Umbilical cord (tissue), 2 donors: ENCODE measurements around the gene CNPY2. TPM values are rescaled to one million over a fixed set of nuclear protein-coding genes. Genes with fewer than 3 reads are reported as not detected.
"Not testable (repeated sequence)": the region's sequence is repeated elsewhere in the genome, so short reads cannot be mapped to it uniquely, and the experiment has no call there.

Source experiments
- DNase-seq: peaks from one replicate; pipeline ENCODE4 v3.0.0-alpha.2; 2015; ENCODE audit warnings: low spot score
- total RNA-seq: library from RNA; depleted of rRNA; stranded (reverse); fragments of >200 nt; gene quantifications from one replicate; pipeline ENCODE4 v1.2.3, GENCODE V29; 2014; ENCODE audit warnings: low replicate concordance; ENCODE audit not compliant: insufficient read depth

The CNPY2 gene
- total RNA-seq = 68.4 TPM

DNA sequence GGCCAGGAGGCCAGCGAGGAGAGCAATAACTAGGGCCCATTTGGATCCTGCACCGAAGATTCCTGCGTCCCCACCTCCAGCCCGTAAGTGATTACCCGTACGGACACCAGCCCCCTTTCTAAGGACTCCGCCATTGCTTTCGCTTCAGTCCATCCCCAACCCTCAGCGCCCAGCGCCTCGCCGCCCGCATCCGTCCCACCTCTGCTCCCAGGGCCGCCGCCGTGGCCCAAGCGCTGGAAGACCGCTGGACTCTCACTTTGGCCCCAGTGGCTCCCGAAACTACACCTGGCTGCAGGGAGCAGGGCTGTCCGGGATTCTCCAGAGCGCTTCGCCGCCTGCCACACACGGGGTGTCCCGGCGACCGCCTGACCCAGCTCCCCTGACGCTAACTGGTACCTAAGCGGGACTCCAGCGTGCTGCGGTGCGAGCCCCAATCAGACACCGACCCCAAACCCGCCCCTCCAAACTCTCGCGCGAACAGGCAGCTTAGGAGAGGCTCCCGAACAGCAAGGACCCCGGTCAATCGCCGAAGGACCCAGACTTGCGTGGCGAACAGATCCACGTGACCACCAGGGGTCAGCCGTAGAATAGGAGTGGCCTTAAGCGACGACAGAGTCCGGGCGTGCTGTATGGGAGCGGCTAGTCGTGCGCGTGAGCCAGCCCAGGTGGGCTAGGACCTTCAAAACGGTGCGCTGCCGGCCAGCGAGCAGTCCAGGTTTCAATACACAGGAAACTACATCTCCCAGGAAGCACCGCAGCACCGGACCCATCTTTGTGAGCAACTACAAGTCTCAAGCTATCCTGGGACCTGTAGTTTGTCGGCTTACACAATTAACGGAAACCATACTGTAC lies at the start of gene CNPY2:
CNPY2 (minus strand) TSS at position 367 of the 852 bp plus-strand sequence. CDS start 771 bp downstream, outside the sequence.
- DNase-seq = peak; percentile 99

- DNase-seq = no peak
Measured at GRCh38 chr12:56362130-56363059, 46.6 kb upstream of the CNPY2 start, which contains the start of gene APOF. Gene APOF (minus strand): TSS chr12:56362857. CDS start chr12:56362745, 112 bp downstream.

GRCh38 chr12:56361487-56362129 lies 45.8 kb upstream of the CNPY2 start:
- no peak for DNase-seq

GRCh38 chr12:56359851-56360767 lies 44.3 kb upstream of the CNPY2 start, which contains the start of gene STAT2:
Gene STAT2 (minus strand): TSS chr12:56360107. CDS start chr12:56356571, 3,536 bp downstream.
- DNase-seq = peak; percentile 100

GRCh38 chr12:56358836-56359532 lies 43.2 kb upstream of the CNPY2 start:
- peak; percentile 65 for DNase-seq

DNA sequence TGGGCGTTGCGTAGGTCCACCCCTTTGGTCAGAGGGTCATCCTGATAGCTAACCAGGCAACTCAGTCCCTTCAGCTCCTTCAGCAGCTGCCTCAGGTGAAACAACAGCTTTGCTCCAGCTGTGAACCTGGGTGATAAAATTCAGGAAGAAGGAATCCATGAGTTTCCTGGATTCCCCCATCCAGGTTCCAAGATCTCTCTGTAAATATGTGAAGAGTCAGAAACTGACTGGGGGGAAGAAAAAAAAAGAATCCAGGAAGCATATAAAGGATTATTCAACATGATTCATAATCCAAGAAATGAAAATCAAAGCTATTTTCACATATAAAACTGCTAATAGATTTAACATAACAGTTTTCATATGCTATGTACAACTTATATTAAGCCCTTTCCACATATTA lies 35.5 kb upstream of the CNPY2 start:
- no peak for DNase-seq

DNA sequence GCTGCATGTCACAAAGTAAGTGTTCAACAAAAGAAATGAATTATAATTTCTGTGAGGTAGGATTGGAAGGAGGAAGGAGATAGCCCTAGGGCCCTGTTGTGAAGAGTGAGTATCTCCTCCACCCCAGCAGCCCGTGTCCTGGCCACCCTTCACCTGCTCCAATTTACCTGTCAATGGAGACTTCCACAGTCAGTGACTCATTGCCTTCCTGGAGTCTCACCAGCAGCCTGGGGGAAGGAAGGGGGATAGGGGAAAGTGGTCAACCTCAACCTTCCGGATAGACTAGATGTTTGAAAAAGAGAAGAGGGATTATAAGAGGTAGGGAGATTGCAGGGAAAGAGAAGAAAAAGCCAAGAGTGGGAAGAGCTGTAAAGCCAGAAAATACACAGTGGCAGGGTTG lies 34.9 kb upstream of the CNPY2 start:
- DNase-seq = no peak

GRCh38 chr12:56348776-56349175 lies 33.0 kb upstream of the CNPY2 start:
- DNase-seq = no peak

DNA sequence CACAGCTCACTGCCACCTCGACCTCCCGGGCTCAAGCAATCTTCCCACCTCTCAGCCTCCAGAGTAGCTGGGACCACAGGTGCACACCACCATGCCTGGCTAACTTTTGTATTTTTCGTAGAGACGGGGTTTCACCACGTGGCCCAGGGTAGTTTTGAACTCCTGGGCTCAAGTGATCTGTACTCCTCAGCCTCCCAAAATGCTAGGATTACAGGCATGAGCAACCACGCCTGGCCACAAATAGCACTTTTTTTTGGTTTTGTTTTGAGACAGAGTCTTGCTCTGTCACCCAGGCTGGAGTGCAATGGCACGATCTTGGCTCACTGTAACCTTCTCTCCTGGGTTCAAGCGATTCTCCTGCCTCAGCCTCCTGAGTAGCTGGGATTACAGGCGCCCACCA lies 31.5 kb upstream of the CNPY2 start:
- not testable (repeated sequence) for DNase-seq

GRCh38 chr12:56346675-56347074 lies 30.9 kb upstream of the CNPY2 start:
- DNase-seq = peak; percentile 43

- DNase-seq = not testable (repeated sequence)
Measured at GRCh38 chr12:56342290-56342689, 26.5 kb upstream of the CNPY2 start.

DNA sequence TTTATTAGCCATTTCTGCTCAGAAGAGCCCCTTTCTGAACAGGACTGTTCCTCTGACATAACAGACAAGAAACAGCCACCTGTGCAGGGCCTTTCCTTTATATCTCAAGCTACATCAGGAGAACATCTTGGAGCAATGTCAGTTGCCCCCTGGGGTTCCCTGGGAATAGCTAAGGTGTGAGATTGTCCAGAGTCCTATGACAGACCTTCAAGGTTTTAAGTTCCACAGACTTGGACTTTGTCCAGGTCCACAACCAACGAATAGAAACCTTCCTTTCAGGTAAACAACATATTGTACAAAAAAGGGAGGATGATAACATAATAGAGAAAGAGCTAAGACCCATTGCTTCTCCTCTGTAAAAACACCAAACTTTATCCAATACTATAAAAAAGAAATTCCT lies 25.8 kb upstream of the CNPY2 start:
- DNase-seq = no peak

DNA sequence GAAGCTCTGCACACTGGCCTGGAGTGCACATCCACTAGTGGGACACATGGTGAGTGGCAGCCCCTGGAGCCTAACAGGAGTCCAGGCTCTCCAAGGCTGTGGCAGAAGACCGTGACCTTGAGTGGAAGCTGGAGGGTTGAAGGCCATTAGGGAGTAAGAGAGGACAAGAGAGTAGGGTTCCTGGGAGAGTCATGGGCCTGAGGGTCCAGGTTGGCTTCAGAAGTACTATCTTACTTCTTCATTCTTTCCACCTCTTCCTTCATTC lies 23.3 kb upstream of the CNPY2 start:
- no peak for DNase-seq

DNA sequence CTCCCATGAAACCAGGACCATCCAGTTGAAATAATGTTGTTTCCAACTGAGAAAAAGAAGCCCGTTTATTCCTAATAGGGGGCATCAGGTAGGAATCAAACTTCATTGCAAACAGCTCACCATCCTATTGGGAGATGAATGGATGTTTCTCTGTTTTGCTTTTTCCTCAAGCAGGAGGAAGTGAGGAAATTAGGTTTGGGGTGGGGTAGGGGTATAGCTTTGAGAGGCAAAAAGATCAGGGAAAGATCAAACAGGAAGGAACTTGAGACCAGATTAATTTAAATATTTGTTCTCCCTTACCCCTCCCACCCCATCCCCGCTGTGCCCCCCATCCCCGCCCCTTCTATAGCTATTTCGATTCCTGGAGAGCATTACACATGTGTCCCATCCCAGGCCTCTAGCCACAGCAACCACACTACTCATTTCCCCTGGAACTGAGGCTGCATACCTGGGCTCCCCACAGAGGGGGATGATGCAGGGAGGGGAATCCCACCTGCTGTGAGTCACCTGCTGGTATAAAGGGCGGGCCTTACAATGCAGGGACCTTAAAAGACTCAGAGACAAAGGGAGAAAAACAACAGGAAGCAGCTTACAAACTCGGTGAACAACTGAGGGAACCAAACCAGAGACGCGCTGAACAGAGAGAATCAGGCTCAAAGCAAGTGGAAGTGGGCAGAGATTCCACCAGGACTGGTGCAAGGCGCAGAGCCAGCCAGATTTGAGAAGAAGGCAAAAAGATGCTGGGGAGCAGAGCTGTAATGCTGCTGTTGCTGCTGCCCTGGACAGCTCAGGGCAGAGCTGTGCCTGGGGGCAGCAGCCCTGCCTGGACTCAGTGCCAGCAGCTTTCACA lies 22.7 kb upstream of the CNPY2 start, which contains the start of gene IL23A:
IL23A (plus strand) TSS at position 577 of the 850 bp plus-strand sequence; CDS start at position 738, 161 bp downstream.
- DNase-seq = no peak

- DNase-seq = no peak
Measured at GRCh38 chr12:56337753-56338251, 22.0 kb upstream of the CNPY2 start.

DNA sequence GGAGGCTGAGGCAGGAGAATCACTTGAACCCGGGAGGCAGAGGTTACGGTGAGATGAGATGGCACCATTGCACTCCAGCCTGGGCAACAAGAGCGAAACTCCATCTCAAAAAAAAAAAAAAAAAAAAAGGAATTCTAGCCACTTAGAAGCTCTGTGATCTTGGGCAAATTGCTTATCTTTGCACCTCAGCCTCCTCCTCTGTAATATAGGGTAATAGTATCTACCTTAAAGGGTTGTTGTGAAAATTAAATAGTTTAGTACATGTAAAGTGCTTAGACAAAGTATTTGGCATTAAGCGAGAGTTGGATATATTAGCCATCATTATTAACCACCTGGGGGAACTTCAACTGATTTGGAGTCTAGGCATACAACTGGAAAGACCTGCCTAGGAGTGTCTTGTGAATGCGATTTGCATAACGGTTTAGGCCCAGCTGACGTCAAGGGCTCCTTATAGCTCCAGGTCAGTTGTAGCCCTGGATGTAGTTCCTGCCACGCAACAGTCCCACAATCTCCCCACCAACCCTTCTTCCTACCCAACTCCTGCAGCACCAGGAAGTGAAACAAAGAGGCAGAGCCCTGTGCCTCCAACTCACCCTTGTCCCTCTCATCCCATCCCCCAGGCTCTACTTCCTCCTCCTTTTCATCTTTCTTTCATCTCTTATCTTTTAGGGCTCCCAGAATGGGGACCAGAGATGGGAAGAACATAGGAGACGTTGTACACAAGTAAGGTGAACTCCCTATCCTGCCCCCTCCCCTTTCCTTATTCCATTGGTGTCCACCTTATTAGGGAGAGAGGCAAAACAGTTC lies 20.8 kb upstream of the CNPY2 start:
- no peak for DNase-seq

GRCh38 chr12:56335527-56335926 lies 19.7 kb upstream of the CNPY2 start:
- DNase-seq = not testable (repeated sequence)

DNA sequence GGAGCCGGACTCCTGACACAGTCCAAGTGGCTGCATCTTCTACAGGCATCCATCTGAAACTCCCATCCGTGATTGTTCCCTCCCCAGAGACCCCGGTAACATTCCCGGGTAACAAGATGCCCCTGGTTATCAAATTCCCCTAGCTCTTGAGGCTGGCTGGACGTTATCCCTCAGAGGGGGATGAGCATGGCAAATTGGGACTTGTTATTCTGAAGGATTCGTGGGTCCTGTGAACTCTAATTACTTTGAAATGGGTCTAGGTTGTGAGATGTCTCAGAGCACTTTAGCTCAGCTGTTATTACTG lies 18.7 kb upstream of the CNPY2 start:
- DNase-seq = no peak
